ENCODE results near the gene LTN1. TPM values are rescaled to one million over a fixed set of nuclear protein-coding genes. Genes with fewer than 3 reads are reported as not detected.

Gene LTN1
- total RNA-seq, 4 donors from 2014 or later, result 20.5 to 27.9 (median 21.4) TPM

- ATAC-seq (ENCODE audit: low FRiP score) (no peak), DNase-seq (ENCODE audit: low spot score) (no peak)
- no peak for TF ChIP-seq CTCF (IDR thresholded peaks at IDR 0.05)
Measured at GRCh38 chr21:28913071-28913470, 79.6 kb downstream of the LTN1 start.

DNA sequence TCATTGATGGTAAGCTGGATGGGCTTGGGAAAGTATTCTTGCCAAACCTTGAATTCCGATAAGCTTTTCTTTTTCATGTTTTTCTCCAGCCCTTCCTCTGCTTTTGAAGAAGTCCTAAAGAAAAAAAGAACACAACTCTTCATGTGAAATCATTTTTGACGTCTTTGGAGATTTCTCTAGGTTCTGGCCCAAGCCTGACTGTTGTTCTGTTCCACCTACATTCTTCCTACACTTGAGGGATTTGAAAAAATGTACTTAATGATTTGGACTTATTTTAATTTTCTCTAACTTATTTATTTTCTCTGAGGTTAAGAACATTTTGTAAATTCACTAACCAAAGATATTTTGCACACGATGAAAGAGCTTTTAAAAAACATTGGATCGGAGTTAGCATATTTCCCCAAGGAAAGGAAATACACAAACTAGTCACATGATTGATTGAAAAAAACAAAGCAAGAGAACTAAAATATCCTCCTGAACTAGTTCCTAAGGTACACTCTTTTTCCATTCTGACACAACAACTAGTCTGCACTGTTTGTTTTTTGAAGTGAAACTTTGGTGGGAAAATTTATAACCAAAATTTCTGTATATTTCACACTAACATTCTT lies 82.3 kb downstream of the LTN1 start:
- ATAC-seq (ENCODE audit: low FRiP score) (no peak), DNase-seq (ENCODE audit: low spot score) (no peak)
- no peak for TF ChIP-seq CTCF (IDR thresholded peaks at IDR 0.05)

GRCh38 chr21:28908351-28908750 lies 84.3 kb downstream of the LTN1 start:
- ATAC-seq (ENCODE audit: low FRiP score), result no peak
- no peak for DNase-seq (ENCODE audit: low spot score)
- TF ChIP-seq CTCF (IDR thresholded peaks at IDR 0.05), result no peak

GRCh38 chr21:28906841-28907240 lies 85.8 kb downstream of the LTN1 start:
- ATAC-seq (ENCODE audit: low FRiP score), result no peak
- TF ChIP-seq CTCF (IDR thresholded peaks at IDR 0.05), result no peak
- no peak for DNase-seq (ENCODE audit: low spot score)

- ATAC-seq (ENCODE audit: low FRiP score) (no peak), DNase-seq (ENCODE audit: low spot score) (no peak)
- TF ChIP-seq CTCF (IDR thresholded peaks at IDR 0.05), result no peak
Measured at GRCh38 chr21:28906236-28906635, 86.4 kb downstream of the LTN1 start.

GRCh38 chr21:28904961-28905435 lies 87.7 kb downstream of the LTN1 start:
- ATAC-seq (ENCODE audit: low FRiP score) (no peak), DNase-seq (ENCODE audit: low spot score) (no peak)
- TF ChIP-seq CTCF (IDR thresholded peaks at IDR 0.05), result no peak

- DNase-seq (ENCODE audit: low spot score), result no peak
- ATAC-seq (ENCODE audit: low FRiP score), result no peak
Measured at GRCh38 chr21:28903448-28903847, 89.2 kb downstream of the LTN1 start.

More at GRCh38 chr21:28903448-28903847, 89.2 kb downstream of the LTN1 start:
- TF ChIP-seq CTCF (IDR thresholded peaks at IDR 0.05), result no peak

Data from omental fat pad (tissue), 4 donors.